GM18868 (cell line): ENCODE data around the gene SCAI.
"Not testable (repeated sequence)": the region's sequence is repeated elsewhere in the genome, so short reads cannot be mapped to it uniquely, and the experiment has no call there.

Source experiments
- ATAC-seq: cut with Tn5 transposase; IDR thresholded peaks from one replicate; pipeline ENCODE4 v1.9.1; 2021; ENCODE audit warnings: mild to moderate bottlenecking, moderate library complexity; ENCODE audit not compliant: unreplicated experiment

SCAI gene

DNA sequence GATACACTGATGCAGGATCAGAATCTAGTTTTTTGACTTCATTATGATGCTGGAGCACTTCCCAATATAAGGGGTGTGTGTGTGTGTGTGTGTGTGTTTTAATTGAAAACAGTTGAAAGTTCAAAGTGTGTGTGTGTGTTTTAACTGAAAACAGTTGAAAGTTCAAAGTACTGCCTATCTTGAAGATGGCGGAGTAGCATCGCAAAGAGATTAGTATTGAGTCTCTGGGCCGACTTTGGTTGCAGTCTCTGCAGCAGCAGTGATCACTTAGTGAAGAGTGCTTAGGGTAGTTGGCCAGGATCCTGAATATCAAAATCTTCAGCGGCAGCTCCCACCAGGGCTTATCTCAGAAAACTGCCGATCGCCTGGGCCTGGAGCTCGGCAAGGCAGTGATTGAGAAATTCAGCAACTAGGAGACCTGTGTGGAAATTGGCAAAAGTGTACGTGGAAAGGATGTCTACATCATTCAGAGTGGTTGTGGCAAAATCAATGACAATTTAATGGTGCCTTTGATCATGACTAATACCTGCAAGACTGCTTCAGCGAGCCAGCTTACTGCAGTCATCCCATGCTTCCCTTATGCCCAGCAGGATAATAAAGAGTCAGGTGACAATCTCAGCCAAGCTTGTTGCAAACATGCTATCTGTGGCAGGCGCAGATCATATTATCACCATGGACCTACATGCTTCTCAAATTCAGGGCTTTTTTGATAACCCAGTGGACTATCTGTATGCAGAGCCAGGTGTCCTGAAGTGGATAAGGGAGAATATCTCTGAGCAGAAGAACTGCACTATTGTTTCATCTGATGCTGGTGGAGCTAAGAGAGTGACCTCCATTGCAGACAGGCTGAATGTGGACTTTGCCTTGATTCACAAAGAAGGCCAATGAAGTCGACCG is 7.3 kb upstream of the SCAI start:
- no peak for ATAC-seq

DNA sequence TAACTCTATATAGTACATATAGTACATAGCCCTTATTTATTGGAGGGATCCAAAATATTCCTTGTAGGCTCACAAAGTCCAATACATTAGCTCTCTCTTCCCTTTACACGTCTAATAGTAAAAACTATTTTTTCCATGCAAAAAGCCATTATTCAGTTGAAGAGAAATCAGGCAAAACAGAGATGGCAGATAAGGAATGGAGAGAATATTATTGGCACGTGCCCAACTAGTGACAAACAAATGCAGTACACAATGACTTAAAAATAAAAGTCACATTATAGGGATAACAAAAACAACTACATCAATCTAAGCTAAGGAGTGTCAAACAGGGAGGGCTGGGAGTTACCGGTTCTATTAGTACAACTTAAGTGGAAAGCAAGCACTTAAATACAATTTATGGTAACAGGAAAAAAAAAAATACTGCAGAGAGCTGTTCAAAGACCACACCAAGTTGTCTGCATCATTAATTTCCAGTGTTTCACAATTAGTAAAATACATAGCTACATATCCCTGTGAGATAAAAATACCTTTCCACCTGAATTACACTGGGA is 4.1 kb upstream of the SCAI start:
- ATAC-seq = no peak

- ATAC-seq = no peak
Measured at GRCh38 chr9:125146247-125146646, 2.9 kb upstream of the SCAI start.

GRCh38 chr9:125145425-125145824 is 2.1 kb upstream of the SCAI start:
- ATAC-seq = no peak

GRCh38 chr9:125142560-125143376 is 560 bp downstream of the SCAI start:
- ATAC-seq = no peak

DNA sequence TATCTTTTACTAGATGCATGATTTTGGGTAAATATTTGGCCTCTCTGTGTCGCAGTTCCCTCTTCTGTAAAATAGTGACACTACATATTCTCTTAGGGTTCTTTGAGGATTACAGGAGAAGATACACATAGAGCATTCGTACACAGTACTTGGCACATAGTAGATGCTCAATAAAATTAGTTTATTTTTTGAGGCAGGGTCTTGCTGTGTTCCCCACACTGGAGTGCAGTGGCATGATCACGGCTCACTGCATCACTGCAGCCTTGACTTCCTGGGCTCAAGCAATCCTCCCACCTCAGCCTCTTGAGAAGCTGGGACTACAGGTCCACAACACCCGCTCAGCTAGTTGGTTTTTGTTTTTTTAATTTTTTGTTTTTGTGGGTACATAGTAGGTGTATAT is 1.6 kb downstream of the SCAI start:
- no peak for ATAC-seq

GRCh38 chr9:125141251-125141650 is 2.1 kb downstream of the SCAI start:
- ATAC-seq = no peak

GRCh38 chr9:125140576-125140975 is 2.8 kb downstream of the SCAI start:
- ATAC-seq = no peak

DNA sequence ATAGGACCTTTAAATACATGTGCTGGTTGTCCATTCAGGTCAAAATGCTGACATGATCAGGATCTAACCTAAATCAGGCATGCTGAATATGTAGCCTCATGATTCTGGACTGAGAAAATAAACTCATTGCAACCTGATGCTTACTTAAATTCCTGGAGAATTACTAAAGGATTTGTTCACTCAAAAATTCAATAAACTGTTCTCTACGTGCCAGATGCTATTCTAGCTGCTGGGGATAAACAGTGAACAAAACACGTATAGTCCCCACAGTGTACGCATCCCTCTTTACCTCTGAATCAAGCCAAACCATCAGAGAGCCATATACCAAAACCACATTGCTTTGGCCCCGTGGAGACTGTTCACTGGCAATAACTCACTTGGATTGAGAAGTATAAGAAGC is 6.1 kb downstream of the SCAI start:
- ATAC-seq = no peak

DNA sequence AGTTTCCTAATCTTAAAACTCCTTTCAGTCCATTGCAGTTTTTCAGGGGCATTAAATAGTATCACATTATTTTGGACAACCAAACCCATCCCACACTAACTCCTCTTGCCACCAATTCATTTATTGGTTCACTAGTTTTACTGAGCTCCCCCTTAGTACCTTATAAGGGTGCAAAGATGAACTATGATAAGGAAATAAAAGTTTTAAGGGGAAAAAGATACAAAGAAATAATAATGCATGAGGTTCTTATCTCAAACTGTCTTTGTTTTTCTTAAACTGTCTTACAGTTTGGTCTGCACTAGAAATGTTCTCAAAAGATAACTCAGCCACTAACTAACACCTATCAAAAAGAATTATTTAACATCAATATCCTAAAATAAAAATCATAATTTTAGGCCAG is 8.4 kb downstream of the SCAI start:
- ATAC-seq = no peak

DNA sequence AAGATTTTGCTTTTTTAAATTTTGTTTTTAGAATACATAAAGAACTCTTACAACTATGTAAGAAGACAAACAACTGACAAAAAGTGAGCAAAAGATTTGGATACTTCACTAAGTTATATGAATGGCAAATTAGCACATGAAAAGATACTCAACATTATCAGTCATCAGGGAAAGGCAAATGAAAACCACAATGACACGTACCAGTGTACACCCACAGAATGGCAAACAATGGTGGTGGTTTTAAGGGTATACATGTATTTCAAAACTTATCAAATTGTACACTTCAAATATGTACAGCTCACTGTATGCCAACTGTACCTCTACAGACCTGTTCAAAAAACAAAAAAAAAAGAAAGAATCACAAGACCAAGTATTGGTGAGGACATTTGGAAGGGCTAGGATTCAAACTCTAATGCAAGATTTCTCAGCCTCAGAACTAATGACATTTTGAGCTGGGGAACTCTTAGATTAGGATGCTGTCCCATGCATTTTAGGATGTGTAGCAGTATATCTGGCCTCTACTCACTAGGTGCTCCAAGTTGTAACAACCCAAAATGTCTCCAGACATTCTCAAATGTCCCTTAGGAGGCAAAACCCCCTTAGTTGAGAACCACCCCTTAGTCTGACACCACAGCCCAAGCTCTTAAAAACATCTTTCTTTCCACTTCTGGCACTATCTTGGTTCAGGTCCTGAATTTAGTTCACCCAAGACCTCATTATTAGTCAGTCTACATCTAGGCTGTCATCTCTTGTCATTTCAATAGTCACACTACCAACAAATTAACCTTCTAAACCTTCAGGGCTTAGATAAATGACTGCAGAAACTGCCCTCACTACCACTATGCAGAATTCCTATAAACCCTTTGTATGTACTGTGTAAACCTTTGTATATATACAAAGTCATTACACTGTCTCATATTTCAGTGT is 9.7 kb downstream of the SCAI start:
- ATAC-seq = no peak

DNA sequence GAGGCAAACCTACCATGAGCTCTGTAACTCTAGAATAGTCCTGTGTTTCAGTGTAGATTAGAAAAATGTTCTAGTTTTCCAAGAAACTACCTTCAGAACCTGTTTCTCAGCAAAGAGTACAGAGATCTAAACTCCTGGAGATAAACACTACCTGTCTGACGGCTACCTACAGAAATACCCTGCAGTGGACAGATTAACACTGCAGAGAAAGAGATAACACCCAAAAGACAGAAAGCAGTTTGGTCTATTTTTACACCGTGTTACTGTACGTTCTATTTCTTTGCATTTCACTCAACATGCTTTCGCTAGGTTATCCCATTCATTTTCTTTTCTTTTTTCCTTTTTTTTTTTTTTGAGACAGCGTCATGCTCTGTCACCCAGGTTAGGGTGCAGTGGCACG is 11.6 kb downstream of the SCAI start:
- ATAC-seq = no peak

DNA sequence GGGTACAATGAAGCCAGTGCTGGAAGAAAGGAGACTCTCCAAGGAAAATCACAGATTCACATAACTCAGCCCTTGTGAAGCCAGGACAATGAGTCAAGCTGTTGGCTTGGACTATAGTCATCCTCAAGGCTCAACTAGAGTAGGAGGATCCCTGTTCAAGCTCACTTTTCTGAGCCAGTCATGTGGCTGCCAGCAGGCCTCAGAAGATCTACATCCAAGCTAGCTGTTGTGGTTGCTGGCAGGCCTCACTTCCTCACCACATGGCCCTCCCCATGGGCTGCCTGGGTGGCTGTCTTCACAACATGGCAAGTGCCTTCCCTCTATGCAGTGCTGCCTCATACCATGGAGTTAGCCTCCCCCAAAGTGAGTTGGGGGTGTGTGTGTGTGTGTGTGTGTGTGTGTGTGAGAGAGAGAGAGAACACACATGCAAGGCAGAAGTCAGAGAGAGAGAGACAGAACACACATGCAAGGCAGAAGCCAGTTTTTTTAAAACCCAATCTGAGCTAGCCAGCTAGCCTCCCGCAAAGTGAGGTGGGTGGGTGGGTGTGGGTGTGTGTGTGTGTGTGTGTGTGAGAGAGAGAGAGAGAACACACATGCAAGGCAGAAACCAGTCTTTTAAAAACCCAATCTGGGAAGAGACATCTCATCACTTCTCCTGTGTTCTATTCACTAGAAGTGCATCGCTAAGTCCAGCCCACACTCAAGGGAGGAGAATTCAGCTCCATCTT is 17.1 kb downstream of the SCAI start:
- peak; percentile 98 for ATAC-seq

GRCh38 chr9:125125523-125125922 is 17.8 kb downstream of the SCAI start:
- ATAC-seq = no peak

DNA sequence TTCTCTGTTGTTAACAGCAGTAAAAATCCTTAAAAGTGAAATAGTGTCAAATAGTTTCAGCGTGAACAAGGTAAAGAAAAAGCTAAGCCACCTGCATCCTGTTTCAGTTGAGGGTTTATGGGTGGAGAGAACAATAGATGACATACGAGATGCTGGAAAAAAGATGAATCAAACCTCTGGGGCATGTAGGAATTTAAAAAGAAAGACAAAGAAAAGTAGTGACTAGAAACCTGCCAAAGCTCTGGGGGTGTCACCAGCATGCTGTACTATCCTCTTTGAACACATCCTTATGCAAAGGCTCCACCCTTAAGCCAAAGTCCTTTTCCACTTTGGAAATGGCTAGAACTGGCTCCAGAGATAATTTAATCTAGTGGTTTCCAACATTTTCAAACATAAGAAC is 22.2 kb downstream of the SCAI start:
- ATAC-seq = no peak

DNA sequence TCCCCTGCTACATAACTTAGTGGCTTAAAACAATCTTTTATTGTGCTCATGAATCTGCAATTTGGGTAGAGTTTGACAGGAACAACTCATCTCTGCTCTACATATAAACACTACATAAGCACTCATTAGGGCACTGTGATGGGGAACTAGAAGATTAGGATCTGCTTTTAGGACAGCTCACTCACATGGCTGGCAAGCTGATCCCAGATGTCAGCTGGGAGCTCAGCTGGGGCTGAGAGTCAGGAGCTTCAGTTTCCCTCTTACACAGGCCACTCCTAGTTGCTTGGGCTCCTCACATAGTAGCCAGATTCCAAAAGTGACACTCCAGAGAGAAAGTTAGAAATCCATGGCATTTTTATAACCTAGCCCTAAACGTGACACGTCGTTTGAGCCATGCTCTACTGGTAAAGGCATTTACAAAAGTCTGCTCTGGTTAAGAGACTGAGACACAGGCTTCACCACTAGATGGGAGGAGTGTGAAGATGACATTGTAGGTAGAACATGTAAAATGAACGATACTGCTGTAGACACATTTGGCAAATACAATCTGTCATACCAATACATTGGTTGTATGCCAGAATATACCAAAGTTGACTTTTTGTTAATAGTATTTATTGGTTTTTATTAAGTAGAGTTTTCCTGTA is 23.6 kb downstream of the SCAI start:
- no peak for ATAC-seq

DNA sequence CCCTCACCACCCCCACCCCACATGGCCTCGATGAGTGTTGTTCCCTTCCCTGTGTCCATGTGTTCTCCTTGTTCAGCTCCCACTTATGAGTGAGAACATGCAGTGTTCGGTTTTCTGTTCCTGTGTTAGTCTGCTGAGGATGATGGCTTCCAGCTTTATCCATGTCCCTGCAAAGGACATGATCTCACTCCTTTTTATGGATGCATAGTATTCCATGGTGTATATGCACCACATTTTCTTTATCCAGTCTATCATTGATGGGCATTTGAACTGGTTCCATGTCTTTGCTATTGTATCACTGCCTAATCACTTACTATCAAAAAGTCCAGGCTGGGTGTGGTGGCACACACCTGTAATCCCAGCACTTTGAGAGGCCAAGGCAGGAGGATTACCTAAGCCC is 24.6 kb downstream of the SCAI start:
- not testable (repeated sequence) for ATAC-seq

GRCh38 chr9:125114503-125114902 is 28.8 kb downstream of the SCAI start:
- not testable (repeated sequence) for ATAC-seq

GRCh38 chr9:125110464-125110863 is 32.9 kb downstream of the SCAI start:
- no peak for ATAC-seq

GRCh38 chr9:125108541-125108940 is 34.8 kb downstream of the SCAI start:
- not testable (repeated sequence) for ATAC-seq
